GM21423 (cell line): ENCODE results near the gene MYCL.
"Not testable (repeated sequence)": the region's sequence is repeated elsewhere in the genome, so short reads cannot be mapped to it uniquely, and the experiment has no call there.

Experiments
- ATAC-seq: cut with Tn5 transposase; IDR thresholded peaks from one replicate; pipeline ENCODE4 v1.9.1; 2021; ENCODE audit warnings: mild to moderate bottlenecking, moderate library complexity; ENCODE audit not compliant: unreplicated experiment

MYCL gene

DNA sequence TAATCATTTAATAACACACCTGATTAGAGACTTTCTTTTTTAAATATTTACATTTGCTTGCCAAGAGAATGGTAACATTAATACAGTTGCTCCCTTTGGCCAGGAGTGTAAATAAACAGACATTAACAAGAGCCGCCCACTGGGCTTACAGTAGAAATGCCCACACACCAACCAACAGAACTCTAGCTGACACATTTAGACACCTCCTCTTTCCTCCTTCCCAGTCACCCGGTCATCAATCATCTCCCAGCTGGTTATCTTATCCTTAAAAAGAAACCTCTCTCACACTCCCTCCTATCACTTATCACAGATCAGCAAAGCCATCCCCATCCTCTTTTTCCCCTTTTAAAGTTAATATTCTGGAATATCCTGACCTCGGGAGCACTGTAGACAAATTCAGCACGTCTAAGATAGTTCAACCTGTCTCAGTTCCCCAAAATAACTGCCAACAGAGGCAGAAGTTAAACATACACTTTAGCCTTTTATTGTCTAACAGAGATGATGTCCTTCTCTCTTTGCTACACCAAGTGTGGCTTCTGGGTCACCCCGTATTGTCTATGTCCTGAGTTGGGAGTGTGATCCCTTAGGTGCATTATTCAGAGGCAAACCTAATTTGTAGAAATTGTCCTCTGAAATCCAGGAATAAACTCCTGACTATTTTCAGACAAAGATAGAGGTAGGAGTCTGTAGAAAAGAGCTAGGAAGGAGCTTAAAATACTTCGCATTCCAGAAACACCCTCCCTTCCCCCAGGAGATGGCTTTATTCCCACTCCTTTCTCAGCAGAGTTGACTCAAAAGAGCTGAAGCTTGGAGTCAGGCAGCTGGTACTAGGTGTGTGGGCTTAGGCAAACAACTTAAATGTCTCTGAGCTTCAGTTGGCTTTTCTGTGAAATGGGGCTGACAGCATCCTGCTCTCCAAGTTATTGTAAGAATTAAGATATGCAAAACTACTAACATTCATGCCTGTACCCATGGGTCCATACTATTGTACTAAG, 8.8 kb downstream of the MYCL start:
- ATAC-seq, result no peak

DNA sequence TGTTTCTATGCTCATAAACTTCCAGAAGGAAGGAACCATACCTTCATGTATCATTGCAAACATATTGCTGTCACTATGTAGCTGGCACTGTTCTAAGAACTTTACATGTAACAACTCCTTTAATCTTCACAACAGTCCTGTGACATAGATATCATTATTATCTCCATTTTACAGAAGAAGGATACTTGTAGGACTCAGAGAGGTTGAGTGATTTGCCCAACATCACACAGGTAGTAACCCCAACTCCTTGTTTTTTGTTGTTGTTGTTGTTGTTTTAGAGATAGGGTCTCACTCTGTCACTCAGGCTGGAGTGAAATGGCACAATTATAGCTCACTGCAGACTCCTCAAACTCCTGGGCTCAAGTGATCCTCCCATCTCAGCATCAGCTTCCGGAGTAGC, 10.8 kb downstream of the MYCL start:
- no peak for ATAC-seq

- no peak for ATAC-seq
Measured at GRCh38 chr1:39890273-39890672, 11.4 kb downstream of the MYCL start.

- ATAC-seq, result no peak
Measured at GRCh38 chr1:39886757-39887231, 14.9 kb downstream of the MYCL start.

DNA sequence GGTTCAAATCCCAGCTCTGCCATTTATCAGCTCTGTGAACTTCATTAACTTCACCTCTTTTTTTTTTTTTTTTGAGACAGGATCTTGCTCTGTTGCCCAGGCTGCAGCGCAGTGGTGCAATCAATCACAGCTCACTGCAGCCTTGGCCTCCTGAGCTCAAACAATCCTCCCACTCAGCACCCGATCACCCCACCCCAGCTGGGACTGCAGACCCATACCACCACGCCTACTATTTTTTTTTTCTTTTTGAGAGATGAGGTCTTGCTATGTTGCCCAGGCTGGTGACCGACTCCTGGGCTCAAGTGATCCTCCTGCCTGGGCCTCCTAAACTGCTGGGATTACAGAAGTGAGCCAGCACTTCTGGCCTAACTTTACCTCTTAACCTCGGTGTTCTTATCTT, 16.2 kb downstream of the MYCL start:
- no peak for ATAC-seq

GRCh38 chr1:39882152-39882551, 19.6 kb downstream of the MYCL start:
- no peak for ATAC-seq

DNA sequence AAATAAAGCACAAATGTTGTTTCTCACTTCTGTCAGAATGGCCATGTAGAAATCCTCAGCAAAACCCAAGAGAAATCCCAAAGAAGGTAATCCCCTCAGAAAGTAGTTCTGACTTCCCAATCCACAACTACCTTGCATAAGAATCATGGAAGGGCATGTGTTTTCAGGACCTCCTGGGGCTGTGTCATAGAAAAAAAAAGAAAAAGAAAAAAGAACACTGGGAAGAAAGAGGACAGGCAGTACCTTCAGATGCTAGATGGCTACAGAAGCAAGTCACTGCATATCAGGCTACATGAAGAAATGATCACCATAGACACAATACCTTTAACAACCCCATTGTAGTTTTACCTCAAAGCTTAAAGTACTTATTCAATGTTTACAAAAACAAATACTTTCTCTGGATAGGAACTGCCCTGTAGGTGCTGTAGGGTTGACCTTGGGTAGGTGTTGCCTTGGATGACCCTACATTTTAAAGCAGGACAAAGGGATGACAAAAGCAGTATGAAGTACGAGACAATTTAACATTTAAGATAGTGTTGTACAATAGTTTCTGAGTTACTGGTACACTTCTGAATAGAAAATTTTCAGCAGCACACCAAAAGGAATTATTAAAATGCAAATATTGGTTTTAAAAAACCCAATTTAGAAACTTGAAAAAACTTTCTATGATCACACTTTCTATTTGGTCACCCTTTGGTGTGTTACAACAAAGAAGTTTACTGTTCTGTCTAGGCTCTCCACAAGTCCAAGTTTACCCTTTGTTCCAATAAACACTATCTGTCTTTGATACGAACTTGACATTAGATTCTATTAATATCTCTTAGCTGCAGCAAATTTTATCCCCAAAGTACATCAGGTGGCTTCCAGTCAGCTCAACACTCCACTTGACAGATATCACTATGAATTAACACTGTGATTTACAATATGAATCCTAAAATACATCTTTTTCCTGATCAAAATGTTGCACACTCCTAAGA, 23.4 kb downstream of the MYCL start:
- no peak for ATAC-seq

DNA sequence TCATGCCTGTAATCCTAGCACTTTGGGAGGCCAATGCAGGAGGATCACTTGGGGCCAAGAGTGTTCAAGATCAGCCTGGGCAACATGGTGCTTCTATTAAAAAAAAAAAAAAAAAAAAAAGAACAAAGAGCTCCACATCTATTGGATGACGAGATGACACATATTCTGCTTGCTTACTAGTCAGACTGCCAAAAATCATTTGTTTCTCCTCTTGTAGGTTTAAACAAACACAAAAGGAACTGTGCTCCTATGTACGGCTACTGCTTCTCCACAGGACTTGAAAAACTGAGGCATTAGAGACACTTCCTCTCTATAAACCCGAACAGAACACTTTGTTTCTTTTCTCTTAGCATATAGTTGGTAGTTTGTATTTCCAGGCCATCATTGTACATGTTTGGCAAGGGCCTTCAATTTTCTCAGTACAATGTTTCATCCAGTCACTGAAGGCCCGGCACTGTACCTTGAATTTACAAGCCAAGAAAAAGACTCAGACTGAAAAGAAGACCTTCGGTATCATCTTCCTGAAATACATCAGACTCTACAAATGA, 24.4 kb downstream of the MYCL start:
- ATAC-seq, result no peak

GRCh38 chr1:39876144-39876543, 25.6 kb downstream of the MYCL start:
- ATAC-seq, result no peak

GRCh38 chr1:39872698-39873097, 29.0 kb downstream of the MYCL start:
- ATAC-seq, result no peak

- ATAC-seq, result no peak
Measured at GRCh38 chr1:39871796-39872195, 29.9 kb downstream of the MYCL start.

- ATAC-seq, result not testable (repeated sequence)
Measured at GRCh38 chr1:39871043-39871442, 30.7 kb downstream of the MYCL start.

GRCh38 chr1:39869538-39870112, 32.1 kb downstream of the MYCL start:
- not testable (repeated sequence) for ATAC-seq

- no peak for ATAC-seq
Measured at GRCh38 chr1:39866767-39867166, 35.0 kb downstream of the MYCL start.

- no peak for ATAC-seq
Measured at GRCh38 chr1:39865762-39866161, 36.0 kb downstream of the MYCL start.

DNA sequence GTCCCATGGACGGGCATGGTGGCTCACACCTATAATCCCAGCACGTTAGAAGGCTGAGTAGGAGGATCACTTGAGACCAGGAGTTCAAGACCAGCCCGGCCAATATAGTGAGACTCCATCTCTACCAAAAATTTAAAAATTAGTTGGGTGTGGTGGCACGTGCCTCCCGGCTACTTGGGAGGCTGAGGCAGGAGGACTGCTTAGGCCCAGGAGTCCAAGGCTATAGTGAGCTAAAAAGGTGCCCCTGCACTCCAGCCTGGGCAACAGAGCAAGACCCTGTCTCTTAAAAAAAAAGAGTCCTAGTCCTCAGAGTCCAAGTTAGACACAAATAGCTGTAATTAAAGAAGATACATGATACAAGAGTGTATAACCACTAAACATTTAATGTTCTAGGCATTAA, 38.5 kb downstream of the MYCL start:
- ATAC-seq, result no peak

- no peak for ATAC-seq
Measured at GRCh38 chr1:39861003-39861402, 40.7 kb downstream of the MYCL start.

DNA sequence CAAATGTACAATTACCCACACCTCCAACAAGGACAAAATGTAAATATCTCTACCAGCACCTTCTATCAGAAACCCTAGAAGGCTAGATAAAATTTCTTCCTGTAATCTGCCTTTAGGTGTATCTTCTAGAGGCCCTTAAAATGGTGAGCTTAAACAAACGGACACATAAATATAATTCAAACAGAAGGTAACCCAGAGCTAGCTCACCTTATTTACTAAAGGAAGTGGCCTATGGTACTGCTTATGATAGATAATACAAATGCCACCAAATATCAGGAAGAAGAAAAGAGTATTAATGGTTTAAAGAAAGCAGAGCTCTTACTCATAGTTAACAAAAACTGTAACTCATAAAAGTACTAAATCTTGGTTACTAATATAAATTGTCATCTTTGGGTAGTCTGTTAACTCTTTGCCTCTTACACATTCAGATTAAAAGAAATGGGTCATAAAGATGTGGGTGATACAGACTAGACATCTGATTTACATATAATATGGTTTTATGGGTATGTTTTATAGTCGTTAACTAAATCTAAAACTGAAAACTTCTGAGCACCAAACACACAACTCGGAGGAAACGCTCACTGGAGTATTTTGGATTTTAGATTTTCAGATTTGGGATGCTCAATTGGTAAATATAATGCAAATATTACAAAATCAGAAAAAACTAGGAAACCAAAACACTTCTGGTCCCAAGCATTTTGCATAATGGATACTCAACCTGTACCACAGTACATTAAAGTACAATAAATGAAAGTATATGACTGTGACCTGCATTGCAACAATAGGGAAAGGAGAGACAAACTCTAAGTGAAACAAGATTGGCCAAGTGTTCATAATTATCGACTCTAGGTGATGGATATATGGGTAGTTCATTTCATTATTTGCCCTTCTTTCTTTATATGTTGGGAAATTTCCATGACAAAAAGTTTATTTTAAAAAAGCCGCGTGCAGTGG, 41.6 kb downstream of the MYCL start:
- no peak for ATAC-seq

- no peak for ATAC-seq
Measured at GRCh38 chr1:39858315-39858714, 43.4 kb downstream of the MYCL start.
